H9 (cell line): ENCODE results near the gene ACOT6. TPM values are rescaled to one million over a fixed set of nuclear protein-coding genes. Genes with fewer than 3 reads are reported as not detected.

Experiments used
- DNase-seq: peaks from one replicate; pipeline ENCODE4 v3.0.0-alpha.2; 2017
- H2AFZ ChIP-seq: one replicate; pipeline ENCODE4 v1.6.1; 2013; ENCODE audit warnings: mild to moderate bottlenecking, low read length, control low read depth, moderate library complexity
- H2AK5ac ChIP-seq: 2 replicates; pipeline ENCODE4 v1.6.1; 2013; ENCODE audit warnings: low read length, control low read depth, mixed read lengths; ENCODE audit not compliant: insufficient read length
- H2BK120ac ChIP-seq: one replicate; pipeline ENCODE4 v1.6.1; 2013; ENCODE audit warnings: low read depth, mild to moderate bottlenecking, low read length, control low read depth, inconsistent platforms; ENCODE audit not compliant: poor library complexity, severe bottlenecking
- H2BK12ac ChIP-seq: 2 replicates; pipeline ENCODE4 v1.6.1; 2013; ENCODE audit warnings: low read length, control low read depth, mixed read lengths, low read depth; ENCODE audit not compliant: insufficient read length
- H2BK15ac ChIP-seq: 2 replicates; pipeline ENCODE4 v1.6.1; 2013; ENCODE audit warnings: low read depth, low read length, control low read depth
- H2BK20ac ChIP-seq: one replicate; pipeline ENCODE4 v1.6.1; 2013; ENCODE audit warnings: low read depth, mild to moderate bottlenecking, low read length, control low read depth, inconsistent platforms; ENCODE audit not compliant: poor library complexity, severe bottlenecking
- H2BK5ac ChIP-seq: 2 replicates; pipeline ENCODE4 v1.6.1; 2013; ENCODE audit warnings: low read length, control low read depth, mixed read lengths; ENCODE audit not compliant: insufficient read length
- H3K14ac ChIP-seq: 2 replicates; pipeline ENCODE4 v1.6.1; 2013; ENCODE audit warnings: low read length, control low read depth; ENCODE audit not compliant: insufficient read depth
- H3K18ac ChIP-seq: 2 replicates; pipeline ENCODE4 v1.6.1; 2013; ENCODE audit warnings: low read depth, mild to moderate bottlenecking, mixed read lengths, low read length, control low read depth; ENCODE audit not compliant: insufficient read length
- H3K23ac ChIP-seq: 2 replicates; pipeline ENCODE4 v1.6.1; 2013; ENCODE audit warnings: low read length, control low read depth, mixed read lengths, low read depth; ENCODE audit not compliant: insufficient read length
- H3K23me2 ChIP-seq: 2 replicates; pipeline ENCODE4 v1.6.1; 2013; ENCODE audit warnings: low read depth, mild to moderate bottlenecking, mixed read lengths, low read length, control low read depth; ENCODE audit not compliant: insufficient read length, poor library complexity, severe bottlenecking
- H3K27ac ChIP-seq: 2 replicates; pipeline ENCODE4 v1.5.1; 2013; ENCODE audit warnings: low read length, control low read depth, mixed read lengths, low read depth; ENCODE audit not compliant: insufficient read length
- H3K27me3 ChIP-seq: 2 replicates; pipeline ENCODE4 v1.6.1; 2013; ENCODE audit warnings: low read length, control low read depth, inconsistent platforms; ENCODE audit not compliant: insufficient read depth
- H3K4ac ChIP-seq: 2 replicates; pipeline ENCODE4 v1.6.1; 2013; ENCODE audit warnings: low read depth, mild to moderate bottlenecking, control low read depth, inconsistent platforms, low read length, moderate library complexity
- H3K4me1 ChIP-seq: 2 replicates; pipeline ENCODE4 v1.6.1; 2013; ENCODE audit warnings: low read length, control low read depth, inconsistent platforms; ENCODE audit not compliant: insufficient read depth
- H3K4me2 ChIP-seq: 2 replicates; pipeline ENCODE4 v1.6.1; 2013; ENCODE audit warnings: low read length, control low read depth, mixed read lengths; ENCODE audit not compliant: insufficient read length, insufficient read depth
- H3K56ac ChIP-seq: 2 replicates; pipeline ENCODE4 v1.6.1; 2013; ENCODE audit warnings: low read depth, mild to moderate bottlenecking, mixed read lengths, low read length, control low read depth; ENCODE audit not compliant: insufficient read length
- H3K79me1 ChIP-seq: 2 replicates; pipeline ENCODE4 v1.6.1; 2013; ENCODE audit warnings: low read depth, mild to moderate bottlenecking, moderate library complexity, low read length, control low read depth, inconsistent platforms; ENCODE audit not compliant: insufficient read depth, poor library complexity, severe bottlenecking
- H3K79me2 ChIP-seq: 2 replicates; pipeline ENCODE4 v1.6.1; 2013; ENCODE audit warnings: low read length, control low read depth, inconsistent platforms; ENCODE audit not compliant: insufficient read depth
- H3K9ac ChIP-seq: 2 replicates; pipeline ENCODE4 v1.6.1; 2013; ENCODE audit warnings: low read length, control low read depth, mixed read lengths; ENCODE audit not compliant: insufficient read length; ENCODE audit errors: extremely low read depth
- H3K9me3 ChIP-seq: one replicate; pipeline ENCODE4 v1.6.1; 2013; ENCODE audit warnings: low read depth, low read length, inconsistent platforms; ENCODE audit not compliant: control insufficient read depth
- H3T11ph ChIP-seq: one replicate; pipeline ENCODE4 v1.6.1; 2013; ENCODE audit warnings: mild to moderate bottlenecking, low read length, control low read depth, inconsistent platforms
- H4K20me1 ChIP-seq: one replicate; pipeline ENCODE4 v1.6.1; 2013; ENCODE audit not compliant: control insufficient read depth, insufficient read length, insufficient read depth
- H4K5ac ChIP-seq: 2 replicates; pipeline ENCODE4 v1.6.1; 2013; ENCODE audit warnings: low read depth, mild to moderate bottlenecking, mixed read lengths, low read length, control low read depth; ENCODE audit not compliant: insufficient read length
- H4K8ac ChIP-seq: replicated peaks from 2 replicates; pipeline ENCODE4 v1.6.1; 2013; ENCODE audit warnings: low read length, control low read depth, mixed read lengths, low read depth; ENCODE audit not compliant: insufficient read length
- H4K91ac ChIP-seq: 2 replicates; pipeline ENCODE4 v1.6.1; 2013; ENCODE audit warnings: low read depth, mild to moderate bottlenecking, moderate library complexity, mixed read lengths, low read length, control low read depth; ENCODE audit not compliant: insufficient read length
- H3K27ac Mint-ChIP-seq, 3 experiments: 2 replicates in 2 of 3; 3 replicates in 1 of 3; pipeline ENCODE4 v1.8.0; 2020 to 2021; ENCODE audit warnings: mixed read lengths in 3 of 3, mild to moderate bottlenecking in 1 of 3, moderate library complexity in 1 of 3
- H3K27me3 Mint-ChIP-seq: 2 replicates; pipeline ENCODE4 v1.8.0; 2021; ENCODE audit warnings: low read depth, mild to moderate bottlenecking, moderate library complexity, mixed read lengths
- H3K36me3 Mint-ChIP-seq, 3 experiments: 2 replicates in 2 of 3; 3 replicates in 1 of 3; pipeline ENCODE4 v1.8.0; 2020 to 2021; ENCODE audit warnings: low read depth in 3 of 3, mixed read lengths in 3 of 3; ENCODE audit not compliant: insufficient read depth in 1 of 3
- H3K4me1 Mint-ChIP-seq, 2 experiments: 2 replicates each; pipeline ENCODE4 v1.8.0; 2020; ENCODE audit warnings: mixed read lengths in 2 of 2
- H3K4me3 Mint-ChIP-seq, 2 experiments: 2 replicates in 1 of 2; 3 replicates in 1 of 2; pipeline ENCODE4 v1.8.0; 2020 to 2021; ENCODE audit warnings: mild to moderate bottlenecking in 2 of 2, mixed read lengths in 2 of 2, moderate library complexity in 1 of 2
- H3K9me3 Mint-ChIP-seq, 2 experiments: 2 replicates in 1 of 2; 3 replicates in 1 of 2; pipeline ENCODE4 v1.8.0; 2020; ENCODE audit warnings: mild to moderate bottlenecking in 2 of 2, mixed read lengths in 2 of 2, moderate library complexity in 1 of 2
- WGBS: extraction: QIAGEN DNeasy Blood & Tissue Kit; methylation state at CpG from one replicate; pipeline ENCODE4 v1.1.7; 2013; ENCODE audit warnings: missing lambda C conversion rate, low lambda C conversion rate, mixed read lengths; ENCODE audit not compliant: insufficient read length; ENCODE audit errors: extremely low coverage; 5-methylcytosine and 5-hydroxymethylcytosine counted together
- total RNA-seq: library from RNA; stranded (reverse); gene quantifications from 2 replicates; pipeline ENCODE4 v1.2.1, GENCODE V29; 2021
- TF ChIP-seq, protein P1 (sequence below): fragments of 200-600 bp; sonication (generic); conservative IDR thresholded peaks from 3 replicates; pipeline ENCODE4 v1.8.0; 2021; ENCODE audit warnings: antibody characterized with exemption, mild to moderate bottlenecking

The ACOT6 gene
- total RNA-seq, 1 experiment from 2014 or later: not detected

DNA sequence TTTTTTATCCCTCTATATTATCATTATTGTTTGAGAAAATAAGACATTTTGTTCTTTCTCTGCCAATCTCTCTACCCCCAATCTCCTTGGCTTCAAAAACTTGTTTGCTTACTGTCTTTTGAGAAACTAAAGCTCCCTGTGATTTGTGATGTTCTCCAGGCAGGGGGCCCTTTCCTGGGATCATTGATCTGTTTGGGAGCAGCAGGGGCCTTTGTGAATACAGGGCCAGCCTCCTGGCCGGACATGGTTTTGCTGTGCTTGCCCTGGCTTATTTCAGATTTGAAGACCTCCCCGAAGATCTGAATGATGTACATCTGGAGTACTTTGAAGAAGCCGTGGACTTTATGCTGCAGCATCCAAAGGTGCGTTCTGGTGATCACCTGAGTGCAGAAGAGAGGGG lies 4.5 kb downstream of the ACOT6 start:
- H4K20me1 ChIP-seq: no peaks in the 10 kb centered on the region
- H3K56ac ChIP-seq: no peak overlapping the region
- H2AK5ac ChIP-seq: no peak overlapping the region
- no peak overlapping the region for H2BK20ac ChIP-seq
- H2BK12ac ChIP-seq: no peak overlapping the region
- no peak overlapping the region for H3K27ac ChIP-seq
- H3K79me2 ChIP-seq: no peaks in the 10 kb centered on the region
- H3K9me3 ChIP-seq: no peaks in the 10 kb centered on the region
- no peak for DNase-seq
- Mint-ChIP-seq H3K4me3 (no peak overlapping the region), H3K4me1 (peaks cover 8 to 10% of the 10 kb centered on the region in 2 experiments), H3K27me3 (peaks cover 38% of the 10 kb centered on the region), H3K9me3 (no peaks in the 10 kb centered on the region; a peak in 1 of 5 replicates), H3K36me3 (peaks cover 0 to 3% (median 2%) of the 10 kb centered on the region in 3 experiments; a peak in 1 of 7 replicates), H3K27ac (no peak overlapping the region)
- no peak overlapping the region for H2AFZ ChIP-seq
- no peak overlapping the region for H3K18ac ChIP-seq
- no peak overlapping the region for H4K5ac ChIP-seq
- no peak overlapping the region for H3K9ac ChIP-seq
- no CpG with 5 or more reads among the region's 4 CpGs for WGBS
- H3K23me2 ChIP-seq: peaks cover 4% of the 10 kb centered on the region
- H2BK5ac ChIP-seq: no peak overlapping the region
- no peak overlapping the region for H4K8ac ChIP-seq
- H2BK120ac ChIP-seq: no peak overlapping the region
- no peak overlapping the region for H3K14ac ChIP-seq
- no peak overlapping the region for H2BK15ac ChIP-seq
- peaks cover 6% of the 10 kb centered on the region; the same call in 1 of the 2 replicates for H3K27me3 ChIP-seq
- TF ChIP-seq, protein P1, sequence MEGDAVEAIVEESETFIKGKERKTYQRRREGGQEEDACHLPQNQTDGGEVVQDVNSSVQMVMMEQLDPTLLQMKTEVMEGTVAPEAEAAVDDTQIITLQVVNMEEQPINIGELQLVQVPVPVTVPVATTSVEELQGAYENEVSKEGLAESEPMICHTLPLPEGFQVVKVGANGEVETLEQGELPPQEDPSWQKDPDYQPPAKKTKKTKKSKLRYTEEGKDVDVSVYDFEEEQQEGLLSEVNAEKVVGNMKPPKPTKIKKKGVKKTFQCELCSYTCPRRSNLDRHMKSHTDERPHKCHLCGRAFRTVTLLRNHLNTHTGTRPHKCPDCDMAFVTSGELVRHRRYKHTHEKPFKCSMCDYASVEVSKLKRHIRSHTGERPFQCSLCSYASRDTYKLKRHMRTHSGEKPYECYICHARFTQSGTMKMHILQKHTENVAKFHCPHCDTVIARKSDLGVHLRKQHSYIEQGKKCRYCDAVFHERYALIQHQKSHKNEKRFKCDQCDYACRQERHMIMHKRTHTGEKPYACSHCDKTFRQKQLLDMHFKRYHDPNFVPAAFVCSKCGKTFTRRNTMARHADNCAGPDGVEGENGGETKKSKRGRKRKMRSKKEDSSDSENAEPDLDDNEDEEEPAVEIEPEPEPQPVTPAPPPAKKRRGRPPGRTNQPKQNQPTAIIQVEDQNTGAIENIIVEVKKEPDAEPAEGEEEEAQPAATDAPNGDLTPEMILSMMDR: no peak
- H3K4me2 ChIP-seq: no peak overlapping the region
- no peak overlapping the region for H3K4ac ChIP-seq
- H4K91ac ChIP-seq: no peak overlapping the region
- no peaks in the 10 kb centered on the region for H3K4me1 ChIP-seq
- H3K79me1 ChIP-seq: no peaks in the 10 kb centered on the region
- H3T11ph ChIP-seq: no peak overlapping the region
- no peak overlapping the region for H3K23ac ChIP-seq
